ENCODE results near the gene GARRE1. TPM values are rescaled to one million over a fixed set of nuclear protein-coding genes. Genes with fewer than 3 reads are reported as not detected.

The GARRE1 gene
- total and polyA plus RNA-seq, 2 of the 13 experiments (the other 11 are each of a cell fraction or from before 2014, with no cell fraction given): 8.0 to 11.7 TPM

- intact Hi-C loops (cut with micrococcal nuclease; ENCODE audit: unreplicated experiment): no loop called here
- in situ Hi-C loops (cut with HindIII; ENCODE audit: extremely low pct_ligation_motif_present, low pct_unique_long_range_greater_than_20kb): no loop called here
- Histone ChIP-seq H3K4me3 (replicated peaks in 1 of 3; ENCODE audit: insufficient read depth in 1 of 3, low read depth in 2 of 3, low read length in 3 of 3) (no peak overlapping the region), H3K79me2 (ENCODE audit: insufficient read depth, low read length) (peaks cover 48% of the 10 kb centered on the region), H3K4me1 (ENCODE audit: insufficient read depth, low read length) (peaks cover 50% of the 10 kb centered on the region), H3K4me2 (ENCODE audit: low read depth, low read length) (0 out of 2 replicates have a peak overlapping the region, but pooled peaks have one; percentile 14), H3K27me3 (ENCODE audit: control insufficient read depth in 1 of 2, insufficient read depth in 2 of 2, low read length in 2 of 2) (no peaks in the 10 kb centered on the region), H2AFZ (ENCODE audit: low read length) (no peak overlapping the region), H3K9me3 (ENCODE audit: low read length) (no peaks in the 10 kb centered on the region), H3K27ac (ENCODE audit: extremely low read length, insufficient read depth, low read length) (no peak overlapping the region), H3K36me3 (replicated peaks in 1 of 2; ENCODE audit: control insufficient read depth in 1 of 2, insufficient read depth in 2 of 2, low read length in 2 of 2) (no peaks in the 10 kb centered on the region; a peak in 1 of 5 replicates), H4K20me1 (ENCODE audit: insufficient read depth, low read length) (peaks cover 7% of the 10 kb centered on the region; the same call in 1 of the 2 replicates), H3K9ac (ENCODE audit: insufficient read depth, low read depth, low read length) (no peak overlapping the region)
- ChIA-PET CTCF (ENCODE audit: low intra/inter-chr PET ratio, low total read pairs) (no interaction called here), POLR2A (no interaction called here)
- WGBS (ENCODE audit: low lambda C conversion rate): 74% methylated on average over 6 of the region's 6 CpGs
- BruUV-seq (replicated peaks): no TSS peak
- no peak for FAIRE-seq
- ATAC-seq: peak; percentile 44
- no peak for DNase-seq (ENCODE audit: low spot score)
- TF ChIP-seq ZNF44 (CRISPR knock-in tag; IDR thresholded peaks at IDR 0.05) (no peak), RARA (CRISPR knock-in tag; IDR thresholded peaks at IDR 0.05) (0 out of 2 replicates have a peak, but pooled peaks have one; percentile 14)
Observed at GRCh38 chr19:34260771-34261173, 6.4 kb downstream of the GARRE1 start.

- DNase-seq (ENCODE audit: low spot score): peak; percentile 84
- ATAC-seq: peak; percentile 50; the same call in 2 of the 3 replicates
- H3K27me3 ChIP-seq (ENCODE audit: control insufficient read depth in 1 of 2, insufficient read depth in 2 of 2, low read length in 2 of 2): no peaks in the 10 kb centered on the region
- intact Hi-C loops (cut with micrococcal nuclease; ENCODE audit: unreplicated experiment) (no loop called here), in situ Hi-C loops (cut with HindIII; ENCODE audit: extremely low pct_ligation_motif_present, low pct_unique_long_range_greater_than_20kb) (no loop called here)
- no peak overlapping the region for H3K4me2 ChIP-seq (ENCODE audit: low read depth, low read length)
- ChIA-PET POLR2A (interaction anchor here (0.6 kb wide), 1 partner anchor 67 kb away, joined by 3 read pairs; no protein-coding TSS in a partner anchor), CTCF (ENCODE audit: low intra/inter-chr PET ratio, low total read pairs) (no interaction called here)
- no peaks in the 10 kb centered on the region; a peak in 1 of 5 replicates for H3K36me3 ChIP-seq (replicated peaks in 1 of 2; ENCODE audit: control insufficient read depth in 1 of 2, insufficient read depth in 2 of 2, low read length in 2 of 2)
- H3K9me3 ChIP-seq (ENCODE audit: low read length): no peaks in the 10 kb centered on the region
- H3K9ac ChIP-seq (ENCODE audit: insufficient read depth, low read depth, low read length): no peak overlapping the region
- H3K27ac ChIP-seq (ENCODE audit: extremely low read length, insufficient read depth, low read length): peak overlapping the region; percentile 38
- H4K20me1 ChIP-seq (ENCODE audit: insufficient read depth, low read length): peaks cover 7% of the 10 kb centered on the region; the same call in 1 of the 2 replicates
- H3K4me3 ChIP-seq (replicated peaks in 1 of 3; ENCODE audit: insufficient read depth in 1 of 3, low read depth in 2 of 3, low read length in 3 of 3): no peak overlapping the region
- peaks cover 42% of the 10 kb centered on the region for H3K79me2 ChIP-seq (ENCODE audit: insufficient read depth, low read length)
- FAIRE-seq: peak; percentile 23
- peaks cover 42% of the 10 kb centered on the region for H3K4me1 ChIP-seq (ENCODE audit: insufficient read depth, low read length)
- 70% methylated on average over 5 of the region's 6 CpGs for WGBS (ENCODE audit: low lambda C conversion rate)
- BruUV-seq (replicated peaks): no TSS peak
- H2AFZ ChIP-seq (ENCODE audit: low read length): no peak overlapping the region
- TF ChIP-seq CBX1 (IDR thresholded peaks at IDR 0.05; ENCODE audit: low read depth): no peak
- no peak for TF ChIP-seq HNF1B (CRISPR knock-in tag; IDR thresholded peaks at IDR 0.05)
- TF ChIP-seq HDAC6 (IDR thresholded peaks at IDR 0.05; ENCODE audit: low read depth, low read length): no peak
- no peak for TF ChIP-seq ZBTB43 (CRISPR knock-in tag; conservative IDR thresholded peaks at IDR 0.05)
- no peak for TF ChIP-seq ZBTB7B (CRISPR knock-in tag; IDR thresholded peaks at IDR 0.05)
- TF ChIP-seq ZNF281 (CRISPR knock-in tag; IDR thresholded peaks at IDR 0.05; ENCODE audit: borderline replicate concordance): no peak
- TF ChIP-seq ZFYVE20 (CRISPR knock-in tag; IDR thresholded peaks at IDR 0.05; ENCODE audit: borderline replicate concordance, low read depth): no peak
- TF ChIP-seq SALL1 (CRISPR knock-in tag; IDR thresholded peaks at IDR 0.05): no peak
- TF ChIP-seq KMT2B (CRISPR knock-in tag; IDR thresholded peaks at IDR 0.05): no peak
- TF ChIP-seq SMC3 (IDR thresholded peaks at IDR 0.05; ENCODE audit: low read length): no peak
Observed at GRCh38 chr19:34261334-34262109, 7.2 kb downstream of the GARRE1 start.
